Activated CD8-positive, alpha-beta T cell treated with anti-CD3 and anti-CD28 coated beads for 36 hours (primary cell): Measurements from ENCODE around the gene C3orf70. TPM values are rescaled to one million over a fixed set of nuclear protein-coding genes. Genes with fewer than 3 reads are reported as not detected.

Experiments used
- ATAC-seq: fragments of 200-7000 bp; cut with Tn5 transposase; one replicate; pipeline ENCODE4 v1.10.0; 2021; ENCODE audit warnings: mild to moderate bottlenecking, moderate library complexity
- CTCF ChIA-PET: fragments of 350-600 bp; sonication (Branson Sonifier 250); formaldehyde crosslinking; loops from one replicate; lab custom pipeline; 2021; ENCODE audit warnings: antibody characterized with exemption; lab: Charles Lee
- POLR2A ChIA-PET: fragments of 350-600 bp; sonication (Branson Sonifier 250); formaldehyde crosslinking; loops from one replicate; lab custom pipeline; 2021; ENCODE audit warnings: antibody characterized with exemption; lab: Charles Lee
- DNase-seq: peaks from one replicate; pipeline ENCODE4 v3.0.0-alpha.2; 2020
- H3K27ac Mint-ChIP-seq: one replicate; pipeline ENCODE4 v1.8.0; 2021; ENCODE audit warnings: mild to moderate bottlenecking, mixed read lengths
- H3K27me3 Mint-ChIP-seq: one replicate; pipeline ENCODE4 v1.8.0; 2021; ENCODE audit warnings: mixed read lengths
- H3K36me3 Mint-ChIP-seq: one replicate; pipeline ENCODE4 v1.8.0; 2021; ENCODE audit warnings: low read depth, mixed read lengths
- H3K4me1 Mint-ChIP-seq: one replicate; pipeline ENCODE4 v1.8.0; 2021; ENCODE audit warnings: low read depth, mixed read lengths
- H3K4me3 Mint-ChIP-seq: one replicate; pipeline ENCODE4 v1.8.0; 2021; ENCODE audit warnings: mild to moderate bottlenecking, moderate library complexity, mixed read lengths
- H3K9me3 Mint-ChIP-seq: one replicate; pipeline ENCODE4 v1.8.0; 2021; ENCODE audit warnings: mixed read lengths
- CTCF ChIP-seq: fragments of 200-600 bp; IDR thresholded peaks from one replicate; pipeline ENCODE4 v1.8.0; 2022; ENCODE audit warnings: antibody characterized with exemption, mild to moderate bottlenecking
- intact Hi-C: fragments of 100-400 bp; cut with micrococcal nuclease; formaldehyde crosslinking; loops from one replicate; pipeline ENCODE4 v1.10.0; 2022
- total RNA-seq, 2 experiments: library from RNA; stranded (reverse); gene quantifications; one replicate each; pipeline ENCODE4 v1.2.3, GENCODE V29; 2021

C3orf70 gene
- total RNA-seq, 2 experiments from 2014 or later, result 0.04 TPM; not detected in 1

GRCh38 chr3:185172086-185173049 lies 19.5 kb upstream of the C3orf70 start:
- DNase-seq, result no peak
- no peaks in the 10 kb centered on the region for H3K4me1 Mint-ChIP-seq
- peaks cover 8% of the 10 kb centered on the region for H3K27me3 Mint-ChIP-seq
- no peak overlapping the region for H3K4me3 Mint-ChIP-seq
- intact Hi-C loops, result no loop called here
- no peaks in the 10 kb centered on the region for H3K9me3 Mint-ChIP-seq
- ChIA-PET CTCF (interaction anchor here (1.7 kb wide), 1 partner anchor 136 kb away, joined by 6 read pairs; no protein-coding TSS in a partner anchor), POLR2A (interaction anchor here (0.6 kb wide), 1 partner anchor 192 kb away, joined by 5 read pairs; no protein-coding TSS in a partner anchor)
- ATAC-seq, result no peak
- no peaks in the 10 kb centered on the region for H3K36me3 Mint-ChIP-seq
- H3K27ac Mint-ChIP-seq, result no peak overlapping the region
- no peak for TF ChIP-seq CTCF

DNA sequence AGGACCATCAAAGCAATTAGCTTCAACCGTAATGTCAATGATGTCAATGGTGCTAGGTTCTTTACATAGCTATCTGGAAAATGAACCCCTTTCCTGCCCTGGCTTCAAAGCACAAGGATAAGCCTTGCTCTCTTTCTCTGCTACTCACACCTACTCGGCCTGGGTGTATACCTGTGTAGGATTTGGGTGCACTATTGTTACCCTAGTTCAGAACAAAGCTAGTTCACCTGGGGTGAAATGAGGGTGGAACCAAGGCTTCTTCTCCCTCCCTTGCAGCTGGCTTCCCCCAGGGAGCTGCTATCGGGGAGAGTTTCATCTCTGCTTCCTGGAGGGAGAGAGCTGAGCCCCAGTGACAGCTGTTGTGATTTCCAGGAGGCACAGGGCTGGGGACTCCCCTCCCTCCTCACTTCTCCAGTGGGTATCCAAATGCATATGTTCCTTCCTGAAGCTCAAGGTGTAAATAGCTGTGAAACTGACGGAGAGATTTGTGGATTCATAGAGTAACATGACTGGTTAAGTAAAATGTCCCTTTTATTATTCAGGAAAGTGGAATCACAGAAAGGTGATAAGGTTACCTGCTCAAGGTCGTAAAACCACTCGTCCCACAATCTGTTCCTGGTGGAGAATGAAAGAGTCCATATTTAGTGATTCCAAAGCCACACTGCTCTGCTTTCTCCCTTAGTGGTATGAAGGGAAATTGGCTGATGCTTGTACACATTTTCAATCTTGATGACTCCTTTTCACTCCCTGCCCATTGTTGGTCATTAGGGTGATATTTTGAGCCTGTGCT lies 11.8 kb upstream of the C3orf70 start:
- CTCF ChIA-PET, result interaction anchor here (1.1 to 2.3 kb wide), 2 partner anchors 11 to 14 kb away, joined by 4 to 9 read pairs; no protein-coding TSS in a partner anchor
- ATAC-seq, result no peak
- no peak for DNase-seq
- no peak overlapping the region for H3K27ac Mint-ChIP-seq
- TF ChIP-seq CTCF, result no peak
- no peaks in the 10 kb centered on the region for H3K4me1 Mint-ChIP-seq
- no peak overlapping the region for H3K4me3 Mint-ChIP-seq
- H3K36me3 Mint-ChIP-seq, result no peaks in the 10 kb centered on the region
- H3K27me3 Mint-ChIP-seq, result peaks cover 4% of the 10 kb centered on the region
- no peaks in the 10 kb centered on the region for H3K9me3 Mint-ChIP-seq
- intact Hi-C loops, result no loop called here
- POLR2A ChIA-PET, result no interaction called here

- H3K4me1 Mint-ChIP-seq, result no peaks in the 10 kb centered on the region
- ATAC-seq (no peak), DNase-seq (no peak)
- no peaks in the 10 kb centered on the region for H3K36me3 Mint-ChIP-seq
- POLR2A ChIA-PET, result no interaction called here
- no peaks in the 10 kb centered on the region for H3K9me3 Mint-ChIP-seq
- no peak overlapping the region for H3K4me3 Mint-ChIP-seq
- H3K27ac Mint-ChIP-seq, result no peak overlapping the region
- CTCF ChIA-PET, result interaction anchor here (2.3 kb wide), 1 partner anchor 13 kb away, joined by 9 read pairs; no protein-coding TSS in a partner anchor
- peaks cover 11% of the 10 kb centered on the region for H3K27me3 Mint-ChIP-seq
- intact Hi-C loops, result no loop called here
- no peak for TF ChIP-seq CTCF
Observed at GRCh38 chr3:185162634-185163033, 9.8 kb upstream of the C3orf70 start.

- no peak for TF ChIP-seq CTCF
- ChIA-PET POLR2A (no interaction called here), CTCF (interaction anchor here (2.3 kb wide), 1 partner anchor 14 kb away, joined by 9 read pairs; no protein-coding TSS in a partner anchor)
- Mint-ChIP-seq H3K36me3 (no peaks in the 10 kb centered on the region), H3K4me1 (no peaks in the 10 kb centered on the region), H3K4me3 (no peak overlapping the region), H3K27me3 (peaks cover 13% of the 10 kb centered on the region), H3K27ac (no peak overlapping the region), H3K9me3 (no peaks in the 10 kb centered on the region)
- ATAC-seq (no peak), DNase-seq (no peak)
- intact Hi-C loops, result no loop called here
Observed at GRCh38 chr3:185161761-185162160, 8.9 kb upstream of the C3orf70 start.
